ENCODE results near the gene A3GALT2. TPM values are rescaled to one million over a fixed set of nuclear protein-coding genes. Genes with fewer than 3 reads are reported as not detected.

A3GALT2 gene
- total and polyA plus RNA-seq, 9 of the 15 experiments (the other 6 are each of a cell fraction or from before 2014, with no cell fraction given): not detected

DNA sequence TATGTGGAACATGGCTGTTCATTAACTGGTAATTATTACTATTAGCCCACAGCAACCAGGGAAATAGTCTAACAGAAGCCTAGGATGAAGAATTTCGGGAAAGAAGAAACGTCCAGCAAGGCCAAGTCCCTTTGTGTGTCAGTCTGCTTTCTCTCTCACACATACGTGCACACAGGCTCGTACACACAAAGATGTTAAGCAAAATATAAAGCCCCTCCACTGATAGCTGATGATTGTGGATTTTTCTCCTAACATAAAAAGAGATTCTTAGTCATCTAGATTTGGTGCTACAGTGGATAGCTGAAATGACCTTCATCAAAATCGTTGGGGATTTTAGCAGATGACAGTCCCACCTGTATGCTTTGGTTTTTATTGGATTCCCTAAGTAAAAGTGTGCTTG is 42.1 kb upstream of the A3GALT2 start:
- WGBS (ENCODE audit: insufficient coverage, low coverage, missing lambda C conversion rate): 56% methylated on average over 5 of the region's 5 CpGs
- Histone ChIP-seq H3K36me3 (ENCODE audit: control insufficient read depth, insufficient read depth, low read length) (no peaks in the 10 kb centered on the region), H3K9me3 (replicated peaks; ENCODE audit: control insufficient read depth, insufficient read depth, low read depth, low read length) (no peaks in the 10 kb centered on the region), H3K27me3 (ENCODE audit: control insufficient read depth in 2 of 2, insufficient read depth in 2 of 2, low read length in 2 of 2) (no peaks in the 10 kb centered on the region), H3K4me3 (no peak overlapping the region), H3K9ac (ENCODE audit: insufficient read depth in 1 of 2, low read depth in 2 of 2, low read length in 2 of 2) (no peak overlapping the region), H3K79me2 (ENCODE audit: control insufficient read depth, insufficient read depth, low read length) (no peaks in the 10 kb centered on the region), H4K20me1 (replicated peaks; ENCODE audit: control insufficient read depth, insufficient read depth, low read length) (peaks cover 24% of the 10 kb centered on the region), H3K9me1 (ENCODE audit: control insufficient read depth, insufficient read depth, low read length) (no peaks in the 10 kb centered on the region), H3K27ac (ENCODE audit: extremely low read depth, low read depth, low read length) (no peak overlapping the region), H3K4me1 (replicated peaks in 1 of 2; ENCODE audit: control insufficient read depth in 2 of 2, insufficient read depth in 2 of 2, low read length in 2 of 2) (peaks cover 7 to 29% of the 10 kb centered on the region in 2 experiments), H3K4me2 (ENCODE audit: insufficient read depth, low read length) (no peak overlapping the region), H2AFZ (ENCODE audit: low read depth, low read length) (no peak overlapping the region)
- ATAC-seq: no peak
- intact Hi-C loops (cut with micrococcal nuclease): loop anchor here (10.0 kb wide), 1 partner anchor 228 kb away; no protein-coding TSS in a partner anchor
- in situ Hi-C loops (cut with MboI): no loop called here
- TF ChIP-seq BHLHE40 (IDR thresholded peaks at IDR 0.05; ENCODE audit: low read length) (no peak), ZNF444 (CRISPR knock-in tag; IDR thresholded peaks at IDR 0.05) (no peak), LCOR (CRISPR knock-in tag; IDR thresholded peaks at IDR 0.05) (no peak), ZNF3 (CRISPR knock-in tag; IDR thresholded peaks at IDR 0.05) (no peak), MIER1 (IDR thresholded peaks at IDR 0.05; ENCODE audit: low read depth) (no peak), KDM5B (IDR thresholded peaks at IDR 0.05; ENCODE audit: insufficient replicate concordance, low read depth, low read length) (no peak), ZNF589 (CRISPR knock-in tag; IDR thresholded peaks at IDR 0.05; ENCODE audit: low read depth) (no peak), CBX8 (IDR thresholded peaks at IDR 0.05; ENCODE audit: borderline replicate concordance, extremely low read depth, low read depth, low read length, poor library complexity, severe bottlenecking) (no peak), ZNF785 (CRISPR knock-in tag; IDR thresholded peaks at IDR 0.05) (no peak), UBTF (IDR thresholded peaks at IDR 0.05; ENCODE audit: borderline replicate concordance in 1 of 2, low read depth in 2 of 2, low read length in 2 of 2) (no peak), SMARCA5 (IDR thresholded peaks at IDR 0.05) (no peak), SNAPC5 (CRISPR knock-in tag; IDR thresholded peaks at IDR 0.05) (no peak), BCOR (IDR thresholded peaks at IDR 0.05) (no peak), ZNF217 (CRISPR knock-in tag; IDR thresholded peaks at IDR 0.05) (no peak), STAT5A (IDR thresholded peaks at IDR 0.05; ENCODE audit: borderline replicate concordance, low read length) (no peak), ILF3 (IDR thresholded peaks at IDR 0.05; ENCODE audit: borderline replicate concordance) (no peak), STAG1 (CRISPR knock-in tag; IDR thresholded peaks at IDR 0.05; ENCODE audit: borderline replicate concordance) (no peak), E4F1 (CRISPR knock-in tag; IDR thresholded peaks at IDR 0.05; ENCODE audit: borderline replicate concordance) (no peak), YY1 (IDR thresholded peaks at IDR 0.05; ENCODE audit: borderline replicate concordance in 1 of 3, control insufficient read depth in 1 of 3, extremely low read depth in 1 of 3, insufficient read depth in 3 of 3, insufficient read length in 1 of 3, insufficient replicate concordance in 2 of 3, low read depth in 1 of 3, low read length in 2 of 3) (no peak)
- no peak for DNase-seq (ENCODE audit: extremely low read depth in 1 of 4, low spot score in 3 of 4)
- POLR2A ChIA-PET: interaction anchor here (2.2 kb wide), 1 partner anchor 22 kb away, joined by 6 read pairs; no protein-coding TSS in a partner anchor
- FAIRE-seq: no peak
- BruUV-seq (replicated peaks): no TSS peak
- CTCF ChIA-PET (ENCODE audit: low intra/inter-chr PET ratio): interaction anchor here (0.6 kb wide), 1 partner anchor 26 kb away, joined by 3 read pairs; no protein-coding TSS in a partner anchor
